K562 (cell line): ENCODE measurements around the gene DGKZ. TPM values are rescaled to one million over a fixed set of nuclear protein-coding genes. Genes with fewer than 3 reads are reported as not detected.

Source experiments
- ERF ChIP-seq: fragments of 450-650 bp; formaldehyde crosslinking; IDR thresholded peaks from 2 replicates; pipeline ENCODE4 v1.4.0; 2020; ENCODE audit warnings: mild to moderate bottlenecking, mixed read lengths
- FOXM1 ChIP-seq, 2 experiments: fragments of 450-650 bp in 1 of 2; sonication (generic) in 1 of 2; formaldehyde crosslinking in 1 of 2; IDR thresholded peaks; 2 replicates each; pipeline versions ENCODE4 v1.6.1 to v1.9.0; 2017 to 2022; ENCODE audit warnings: low read depth in 2 of 2, mild to moderate bottlenecking in 2 of 2, missing genetic modification reagents in 1 of 2, moderate library complexity in 1 of 2
- HLTF ChIP-seq: fragments of 450-650 bp; IDR thresholded peaks from 2 replicates; pipeline ENCODE4 v1.6.1; 2016
- JUNB ChIP-seq: fragments of 450-650 bp; formaldehyde crosslinking; conservative IDR thresholded peaks from 2 replicates; pipeline ENCODE4 v1.4.0; 2020; ENCODE audit warnings: mild to moderate bottlenecking
- KDM4B ChIP-seq, 2 experiments: fragments of 450-650 bp in 1 of 2; sonication (generic) in 1 of 2; IDR thresholded peaks; 2 replicates each; pipeline ENCODE4 v1.6.1; 2016 to 2017; ENCODE audit warnings: borderline replicate concordance in 2 of 2, antibody characterized with exemption in 1 of 2, low read depth in 1 of 2, mild to moderate bottlenecking in 1 of 2
- KDM5B ChIP-seq: fragments of 200-600 bp; sonication (generic); IDR thresholded peaks from 2 replicates; pipeline ENCODE4 v1.6.1; 2012; ENCODE audit warnings: low read depth, mild to moderate bottlenecking, moderate library complexity, low read length, control low read depth, inconsistent platforms; ENCODE audit not compliant: insufficient replicate concordance
- KLF6 ChIP-seq: fragments of 250-450 bp; sonication (Bioruptor Pico); IDR thresholded peaks from 2 replicates; pipeline ENCODE4 v1.4.0; 2020; ENCODE audit warnings: mild to moderate bottlenecking, moderate library complexity, borderline replicate concordance
- NR2F6 ChIP-seq: fragments of 450-650 bp; formaldehyde crosslinking; IDR thresholded peaks from 2 replicates; pipeline ENCODE4 v1.4.0; 2020; ENCODE audit warnings: mild to moderate bottlenecking
- PRPF4 ChIP-seq: fragments of 200-400 bp; formaldehyde crosslinking; IDR thresholded peaks from one replicate; pipeline ENCODE4 v1.6.1; 2017; ENCODE audit warnings: low read length, low read depth, mild to moderate bottlenecking; ENCODE audit not compliant: insufficient read depth, poor library complexity, severe bottlenecking
- RBFOX2 ChIP-seq: fragments of 200-400 bp; formaldehyde crosslinking; IDR thresholded peaks from 2 replicates; pipeline ENCODE4 v1.6.1; 2017; ENCODE audit warnings: low read depth, mild to moderate bottlenecking, low read length, moderate library complexity
- RFX5 ChIP-seq: IDR thresholded peaks from 2 replicates; pipeline ENCODE4 v1.6.1; 2011; ENCODE audit warnings: low read depth, mild to moderate bottlenecking, improper control_type of control experiment, low read length
- SNRNP70 ChIP-seq: fragments of 200-400 bp; formaldehyde crosslinking; optimal IDR thresholded peaks from 2 replicates; pipeline ENCODE3; 2017; ENCODE audit warnings: low read depth, low read length
- SRF ChIP-seq, 2 experiments: fragments of 250-450, 450-650 bp in 1 of 2; sonication (Bioruptor Pico) in 1 of 2; sonication (generic) in 1 of 2; formaldehyde crosslinking; IDR thresholded peaks; 2 replicates each; pipeline versions ENCODE4 v1.5.0 to v1.5.1; 2020 to 2022; ENCODE audit warnings: mild to moderate bottlenecking in 1 of 2, missing genetic modification reagents in 1 of 2
- TOE1 ChIP-seq, 2 experiments: fragments of 450-650 bp in 1 of 2; sonication (generic) in 1 of 2; formaldehyde crosslinking in 1 of 2; IDR thresholded peaks; 2 replicates each; pipeline versions ENCODE4 v1.7.1 to v1.8.0; 2016 to 2022; ENCODE audit warnings: borderline replicate concordance in 2 of 2, mild to moderate bottlenecking in 2 of 2, antibody characterized with exemption in 1 of 2, inconsistent platforms in 1 of 2, low read depth in 1 of 2, missing genetic modification reagents in 1 of 2, moderate library complexity in 1 of 2
- XRCC4 ChIP-seq: IDR thresholded peaks from one replicate; pipeline ENCODE4 v1.6.1; 2011; ENCODE audit not compliant: insufficient read depth, insufficient read length; ENCODE audit errors: extremely low read depth
- ZNF311 ChIP-seq: fragments of 250-450 bp; sonication (Bioruptor Pico); IDR thresholded peaks from 2 replicates; pipeline ENCODE4 v1.4.0; 2020; ENCODE audit warnings: mild to moderate bottlenecking, moderate library complexity
- ZNF436 ChIP-seq: fragments of 250-450, 450-650 bp; sonication (Bioruptor Pico); formaldehyde crosslinking; IDR thresholded peaks from 2 replicates; pipeline ENCODE4 v1.7.0; 2020; ENCODE audit warnings: mild to moderate bottlenecking
- ZNF551 ChIP-seq: fragments of 250-450 bp; sonication (Bioruptor Pico); IDR thresholded peaks from 2 replicates; pipeline ENCODE4 v1.5.0; 2021; ENCODE audit warnings: mild to moderate bottlenecking, moderate library complexity
- polyA plus RNA-seq, 8 experiments: library from polyadenylated mRNA; depleted of rRNA in 4 of 8; stranded (reverse) in 5 of 8; unstranded in 3 of 8; fragments of >200 nt; fragmentation: Nextera tagmentation in 2 of 8; fragmentation: Illumina TruSeq in 1 of 8; extraction: Ambion mirVana in 2 of 8; extraction: Trizol in 1 of 8; gene quantifications; 2 replicates each; pipeline versions ENCODE4 v1.2.1 to v1.2.3, GENCODE V29; 2011 to 2014; ENCODE audit warnings: inconsistent platforms in 1 of 8, missing spikeins in 1 of 8
- total RNA-seq, 7 experiments: library from RNA; depleted of rRNA in 6 of 7; stranded (reverse); fragments of >200 nt in 6 of 7; fragmentation: Illumina TruSeq in 2 of 7; extraction: Trizol in 2 of 7; gene quantifications; 2 replicates each; pipeline versions ENCODE4 v1.2.1 to v1.2.3, GENCODE V29; 2011 to 2021; ENCODE audit warnings: low replicate concordance in 1 of 7
- TF ChIP-seq, protein P1 (sequence below): fragments of 250-450 bp; sonication (Bioruptor Pico); IDR thresholded peaks from 2 replicates; pipeline ENCODE4 v1.8.0; 2022; ENCODE audit warnings: moderate library complexity, mild to moderate bottlenecking, inconsistent platforms
- TF ChIP-seq, protein P2 (sequence below), 2 experiments: fragments of 450-650 bp; IDR thresholded peaks; 2 replicates each; pipeline ENCODE4 v1.6.1; 2016
- TF ChIP-seq, protein P3 (sequence below): fragments of 250-450 bp; sonication (Bioruptor Pico); IDR thresholded peaks from 2 replicates; pipeline ENCODE4 v1.9.0; 2021; ENCODE audit warnings: mild to moderate bottlenecking
- TF ChIP-seq, protein P4 (sequence below), 2 experiments: fragments of 200-800 bp in 1 of 2; sonication (Bioruptor generic) in 1 of 2; sonication (generic) in 1 of 2; formaldehyde crosslinking in 1 of 2; IDR thresholded peaks in 1 of 2; conservative IDR thresholded peaks in 1 of 2; 2 replicates each; pipeline versions ENCODE4 v1.5.0 to v1.6.1; 2016 to 2020; ENCODE audit warnings: missing compliant biosample characterization in 1 of 2, missing genetic modification characterization in 1 of 2, missing genetic modification reagents in 1 of 2
- TF ChIP-seq, protein P5 (sequence below): fragments of 250-450 bp; sonication (Bioruptor Pico); IDR thresholded peaks from 2 replicates; pipeline ENCODE4 v1.8.0; 2021; ENCODE audit warnings: borderline replicate concordance, mild to moderate bottlenecking, moderate library complexity; ENCODE audit not compliant: poor library complexity, severe bottlenecking

DGKZ gene
- total and polyA plus RNA-seq, 9 of the 15 experiments (the other 6 are each of a cell fraction or from before 2014, with no cell fraction given): 0.51 to 100 (median 44.2) TPM

DNA sequence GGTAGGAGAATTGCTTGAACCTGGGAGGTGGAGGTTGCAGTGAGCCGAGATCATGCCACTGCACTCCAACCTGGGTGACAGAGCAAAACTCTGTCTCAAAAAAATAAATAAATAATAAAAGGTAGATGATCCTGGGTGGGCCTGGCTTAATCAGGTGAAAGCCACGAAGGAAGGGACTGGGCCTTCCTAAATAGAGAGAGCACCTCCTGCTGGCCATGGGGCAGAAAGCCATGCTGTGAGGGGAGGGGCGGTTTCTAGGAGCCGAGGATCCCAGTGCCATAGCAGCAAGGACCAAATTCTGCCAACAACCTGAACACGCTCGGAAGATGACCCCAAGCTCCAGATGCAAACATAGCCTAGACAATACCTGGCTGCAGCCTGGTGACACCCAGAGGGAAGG, 24.5 kb upstream of the DGKZ start (continued):
- TF ChIP-seq FOXM1 (IDR thresholded peaks at IDR 0.05; ENCODE audit: low read depth) (peak; percentile 95), FOXM1 (CRISPR knock-in tag; IDR thresholded peaks at IDR 0.05; ENCODE audit: low read depth) (no peak), PRPF4 (no peak), XRCC4 (no peak), KDM4B (IDR thresholded peaks at IDR 0.05; ENCODE audit: borderline replicate concordance in 2 of 2, low read depth in 1 of 2) (no peak), JUNB (no peak), KLF6 (CRISPR knock-in tag) (no peak), KDM5B (no peak), RFX5 (no peak), RBFOX2 (no peak), SRF (CRISPR knock-in tag; IDR thresholded peaks at IDR 0.05) (no peak), HLTF (peak; percentile 82), ZNF311 (CRISPR knock-in tag) (no peak), TOE1 (IDR thresholded peaks at IDR 0.05; ENCODE audit: borderline replicate concordance) (peak; percentile 23; the same call in 1 of the 2 replicates), TOE1 (CRISPR knock-in tag; IDR thresholded peaks at IDR 0.05; ENCODE audit: borderline replicate concordance, low read depth) (no peak), ZNF436 (CRISPR knock-in tag) (no peak), NR2F6 (CRISPR knock-in tag) (no peak), ZNF551 (CRISPR knock-in tag) (no peak), ERF (no peak), SNRNP70 (no peak)
- TF ChIP-seq, protein P1, sequence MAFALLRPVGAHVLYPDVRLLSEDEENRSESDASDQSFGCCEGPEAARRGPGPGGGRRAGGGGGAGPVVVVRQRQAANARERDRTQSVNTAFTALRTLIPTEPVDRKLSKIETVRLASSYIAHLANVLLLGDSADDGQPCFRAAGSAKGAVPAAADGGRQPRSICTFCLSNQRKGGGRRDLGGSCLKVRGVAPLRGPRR: no peak
- TF ChIP-seq, protein P2, sequence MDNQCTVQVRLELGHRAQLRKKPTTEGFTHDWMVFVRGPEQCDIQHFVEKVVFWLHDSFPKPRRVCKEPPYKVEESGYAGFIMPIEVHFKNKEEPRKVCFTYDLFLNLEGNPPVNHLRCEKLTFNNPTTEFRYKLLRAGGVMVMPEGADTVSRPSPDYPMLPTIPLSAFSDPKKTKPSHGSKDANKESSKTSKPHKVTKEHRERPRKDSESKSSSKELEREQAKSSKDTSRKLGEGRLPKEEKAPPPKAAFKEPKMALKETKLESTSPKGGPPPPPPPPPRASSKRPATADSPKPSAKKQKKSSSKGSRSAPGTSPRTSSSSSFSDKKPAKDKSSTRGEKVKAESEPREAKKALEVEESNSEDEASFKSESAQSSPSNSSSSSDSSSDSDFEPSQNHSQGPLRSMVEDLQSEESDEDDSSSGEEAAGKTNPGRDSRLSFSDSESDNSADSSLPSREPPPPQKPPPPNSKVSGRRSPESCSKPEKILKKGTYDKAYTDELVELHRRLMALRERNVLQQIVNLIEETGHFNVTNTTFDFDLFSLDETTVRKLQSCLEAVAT (IDR thresholded peaks at IDR 0.05): no peak
- TF ChIP-seq, protein P3, sequence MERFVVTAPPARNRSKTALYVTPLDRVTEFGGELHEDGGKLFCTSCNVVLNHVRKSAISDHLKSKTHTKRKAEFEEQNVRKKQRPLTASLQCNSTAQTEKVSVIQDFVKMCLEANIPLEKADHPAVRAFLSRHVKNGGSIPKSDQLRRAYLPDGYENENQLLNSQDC (CRISPR knock-in tag): no peak
- TF ChIP-seq, protein P4, sequence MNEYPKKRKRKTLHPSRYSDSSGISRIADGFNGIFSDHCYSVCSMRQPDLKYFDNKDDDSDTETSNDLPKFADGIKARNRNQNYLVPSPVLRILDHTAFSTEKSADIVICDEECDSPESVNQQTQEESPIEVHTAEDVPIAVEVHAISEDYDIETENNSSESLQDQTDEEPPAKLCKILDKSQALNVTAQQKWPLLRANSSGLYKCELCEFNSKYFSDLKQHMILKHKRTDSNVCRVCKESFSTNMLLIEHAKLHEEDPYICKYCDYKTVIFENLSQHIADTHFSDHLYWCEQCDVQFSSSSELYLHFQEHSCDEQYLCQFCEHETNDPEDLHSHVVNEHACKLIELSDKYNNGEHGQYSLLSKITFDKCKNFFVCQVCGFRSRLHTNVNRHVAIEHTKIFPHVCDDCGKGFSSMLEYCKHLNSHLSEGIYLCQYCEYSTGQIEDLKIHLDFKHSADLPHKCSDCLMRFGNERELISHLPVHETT (CRISPR knock-in tag; conservative IDR thresholded peaks at IDR 0.05 in 1 of 2, IDR thresholded peaks at IDR 0.05 in 1 of 2): no peak
- TF ChIP-seq, protein P5, sequence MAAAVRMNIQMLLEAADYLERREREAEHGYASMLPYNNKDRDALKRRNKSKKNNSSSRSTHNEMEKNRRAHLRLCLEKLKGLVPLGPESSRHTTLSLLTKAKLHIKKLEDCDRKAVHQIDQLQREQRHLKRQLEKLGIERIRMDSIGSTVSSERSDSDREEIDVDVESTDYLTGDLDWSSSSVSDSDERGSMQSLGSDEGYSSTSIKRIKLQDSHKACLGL (CRISPR knock-in tag): no peak
